ENCODE results near the gene RERE.
A peak's percentile ranks its signal among the peaks of the same experiment; 100 is the strongest.

RERE gene

GRCh38 chr1:8396786-8397406 is 420.5 kb downstream of the RERE start:
- TF ChIP-seq CTCF (conservative IDR thresholded peaks at IDR 0.05; ENCODE audit: control insufficient read depth, insufficient read depth, low read depth, low read length): no peak
- peak; percentile 100 for DNase-seq (ENCODE audit: low read depth)
- no peak overlapping the region for H3K4me3 ChIP-seq (ENCODE audit: control insufficient read depth, low read depth, low read length)

GRCh38 chr1:8396083-8396785 is 421.2 kb downstream of the RERE start:
- no peak for TF ChIP-seq CTCF (conservative IDR thresholded peaks at IDR 0.05; ENCODE audit: control insufficient read depth, insufficient read depth, low read depth, low read length)
- no peak overlapping the region for H3K4me3 ChIP-seq (ENCODE audit: control insufficient read depth, low read depth, low read length)
- peak; percentile 73 for DNase-seq (ENCODE audit: low read depth)

DNA sequence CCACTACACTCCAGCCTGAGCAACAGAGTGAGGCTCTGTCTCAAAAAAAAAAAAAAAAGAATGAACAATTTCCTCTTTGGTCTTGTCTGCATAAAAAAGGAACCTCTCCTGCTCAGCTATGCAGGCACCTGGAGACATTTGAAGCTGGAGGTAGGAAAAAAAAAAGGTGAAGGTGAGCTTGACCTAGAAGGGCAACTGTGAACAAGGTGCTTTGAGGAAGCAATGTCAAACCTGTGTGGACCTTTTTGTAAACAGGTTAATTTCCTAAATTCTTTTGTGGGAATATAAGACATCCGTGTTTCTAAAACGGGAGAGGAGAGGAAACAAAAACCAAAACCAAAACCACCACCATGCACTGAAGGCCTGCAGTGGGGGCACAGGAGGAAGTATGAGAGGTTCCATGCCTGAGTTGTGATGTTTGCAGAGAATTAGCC is 422.0 kb downstream of the RERE start:
- no peak for DNase-seq (ENCODE audit: low read depth)
- TF ChIP-seq CTCF (conservative IDR thresholded peaks at IDR 0.05; ENCODE audit: control insufficient read depth, insufficient read depth, low read depth, low read length): no peak
- H3K4me3 ChIP-seq (ENCODE audit: control insufficient read depth, low read depth, low read length): no peak overlapping the region

GRCh38 chr1:8394456-8395321 is 422.8 kb downstream of the RERE start:
- peak; percentile 91 for DNase-seq (ENCODE audit: low read depth)
- H3K4me3 ChIP-seq (ENCODE audit: control insufficient read depth, low read depth, low read length): no peak overlapping the region
- TF ChIP-seq CTCF (conservative IDR thresholded peaks at IDR 0.05; ENCODE audit: control insufficient read depth, insufficient read depth, low read depth, low read length): no peak

GRCh38 chr1:8392522-8392921 is 424.9 kb downstream of the RERE start:
- DNase-seq (ENCODE audit: low read depth): peak; percentile 48
- no peak for TF ChIP-seq CTCF (conservative IDR thresholded peaks at IDR 0.05; ENCODE audit: control insufficient read depth, insufficient read depth, low read depth, low read length)
- H3K4me3 ChIP-seq (ENCODE audit: control insufficient read depth, low read depth, low read length): no peak overlapping the region

- no peak for DNase-seq (ENCODE audit: low read depth)
- no peak overlapping the region for H3K4me3 ChIP-seq (ENCODE audit: control insufficient read depth, low read depth, low read length)
- no peak for TF ChIP-seq CTCF (conservative IDR thresholded peaks at IDR 0.05; ENCODE audit: control insufficient read depth, insufficient read depth, low read depth, low read length)
Measured at GRCh38 chr1:8390707-8391106, 426.7 kb downstream of the RERE start.
